Natural killer cell treated with Interleukin-12 subunit alpha and Interleukin-12 subunit beta and Interleukin-15 and Interleukin-18, amount 100 ng/mL, for 72 hours (primary cell): ENCODE data around the gene IRX4. TPM values are rescaled to one million over a fixed set of nuclear protein-coding genes. Genes with fewer than 3 reads are reported as not detected.

ENCODE experiments used
- ATAC-seq, 2 donors: fragments of 150-1000 bp; cut with Tn5 transposase in 1 of 2; sonication (Bioruptor Pico), chemical (Tn5 transposase) in 1 of 2; 2 replicates each; pipeline ENCODE4 v1.10.0; 2021
- DNase-seq: peaks from one replicate; pipeline ENCODE4 v3.0.0; 2022; ENCODE audit warnings: low spot score
- H3K27ac Mint-ChIP-seq, 2 donors: 1 replicate in 1 of 2; 2 replicates in 1 of 2; pipeline ENCODE4 v1.8.0; 2022; ENCODE audit warnings: mixed read lengths in 2 of 2, mild to moderate bottlenecking in 1 of 2, moderate library complexity in 1 of 2
- H3K27me3 Mint-ChIP-seq, 2 donors: 1 replicate in 1 of 2; 2 replicates in 1 of 2; pipeline ENCODE4 v1.8.0; 2022; ENCODE audit warnings: mixed read lengths in 2 of 2
- H3K36me3 Mint-ChIP-seq: one replicate; pipeline ENCODE4 v1.8.0; 2022; ENCODE audit warnings: mixed read lengths
- H3K4me1 Mint-ChIP-seq, 2 donors: 1 replicate in 1 of 2; 2 replicates in 1 of 2; pipeline ENCODE4 v1.8.0; 2022; ENCODE audit warnings: low read depth in 2 of 2, mixed read lengths in 2 of 2, mild to moderate bottlenecking in 1 of 2
- H3K4me3 Mint-ChIP-seq: one replicate; pipeline ENCODE4 v1.8.0; 2022; ENCODE audit warnings: mixed read lengths
- H3K9me3 Mint-ChIP-seq: 2 replicates; pipeline ENCODE4 v1.8.0; 2022; ENCODE audit warnings: mixed read lengths
- total RNA-seq, 2 donors: library from RNA; stranded (reverse); gene quantifications; one replicate each; pipeline ENCODE4 v1.2.3, GENCODE V29; 2022

Gene IRX4
- total RNA-seq, 2 donors from 2014 or later: not detected

- Mint-ChIP-seq H3K27ac (no peak overlapping the region), H3K4me1 (peaks cover 0 to 2% of the 10 kb centered on the region in 2 donors), H3K36me3 (no peaks in the 10 kb centered on the region), H3K27me3 (peaks cover 23 to 37% of the 10 kb centered on the region in 2 donors), H3K9me3 (no peaks in the 10 kb centered on the region), H3K4me3 (no peak overlapping the region)
- DNase-seq (peak; percentile 22), ATAC-seq (no peak)
These were observed 9.5 kb upstream of the IRX4 start for GRCh38 chr5:1892211-1892610.

GRCh38 chr5:1891391-1891790, 8.7 kb upstream of the IRX4 start:
- peaks cover 0 to 2% of the 10 kb centered on the region in 2 donors for H3K4me1 Mint-ChIP-seq
- no peaks in the 10 kb centered on the region for H3K9me3 Mint-ChIP-seq
- H3K27me3 Mint-ChIP-seq: peaks cover 20 to 37% of the 10 kb centered on the region in 2 donors
- ATAC-seq (no peak), DNase-seq (peak; percentile 16)
- H3K27ac Mint-ChIP-seq: no peak overlapping the region
- H3K36me3 Mint-ChIP-seq: no peaks in the 10 kb centered on the region
- no peak overlapping the region for H3K4me3 Mint-ChIP-seq

GRCh38 chr5:1890296-1890695, 7.6 kb upstream of the IRX4 start:
- Mint-ChIP-seq H3K9me3 (no peaks in the 10 kb centered on the region), H3K27me3 (peaks cover 22 to 41% of the 10 kb centered on the region in 2 donors), H3K36me3 (no peaks in the 10 kb centered on the region), H3K27ac (no peak overlapping the region), H3K4me3 (no peak overlapping the region), H3K4me1 (peaks cover 0 to 2% of the 10 kb centered on the region in 2 donors)
- ATAC-seq (no peak), DNase-seq (no peak)

GRCh38 chr5:1889321-1890065, 6.8 kb upstream of the IRX4 start:
- H3K4me1 Mint-ChIP-seq: peaks cover 0 to 2% of the 10 kb centered on the region in 2 donors
- H3K27ac Mint-ChIP-seq: no peak overlapping the region
- peaks cover 25 to 43% of the 10 kb centered on the region in 2 donors for H3K27me3 Mint-ChIP-seq
- DNase-seq (peak; percentile 34), ATAC-seq (no peak)
- H3K4me3 Mint-ChIP-seq: no peak overlapping the region
- no peaks in the 10 kb centered on the region for H3K9me3 Mint-ChIP-seq
- H3K36me3 Mint-ChIP-seq: no peaks in the 10 kb centered on the region

- Mint-ChIP-seq H3K27me3 (peaks cover 28 to 41% of the 10 kb centered on the region in 2 donors), H3K27ac (no peak overlapping the region), H3K4me3 (no peak overlapping the region), H3K4me1 (peaks cover 0 to 5% of the 10 kb centered on the region in 2 donors), H3K9me3 (no peaks in the 10 kb centered on the region), H3K36me3 (no peaks in the 10 kb centered on the region)
- ATAC-seq: no peak
- peak; percentile 42 for DNase-seq
These were observed 6.0 kb upstream of the IRX4 start for GRCh38 chr5:1888541-1889251.

- ATAC-seq: no peak
- peak; percentile 49 for DNase-seq
- no peak overlapping the region for H3K27ac Mint-ChIP-seq
- no peaks in the 10 kb centered on the region for H3K36me3 Mint-ChIP-seq
- no peak overlapping the region for H3K4me3 Mint-ChIP-seq
- no peaks in the 10 kb centered on the region for H3K9me3 Mint-ChIP-seq
- H3K4me1 Mint-ChIP-seq: peaks cover 0 to 5% of the 10 kb centered on the region in 2 donors
- H3K27me3 Mint-ChIP-seq: peaks cover 26 to 31% of the 10 kb centered on the region in 2 donors
These were observed 5.0 kb upstream of the IRX4 start for GRCh38 chr5:1887588-1888360.

GRCh38 chr5:1886846-1887587, 4.3 kb upstream of the IRX4 start:
- no peak overlapping the region for H3K27ac Mint-ChIP-seq
- no peak for ATAC-seq
- peak; percentile 22 for DNase-seq
- no peak overlapping the region for H3K4me3 Mint-ChIP-seq
- peaks cover 24 to 27% of the 10 kb centered on the region in 2 donors for H3K27me3 Mint-ChIP-seq
- H3K9me3 Mint-ChIP-seq: no peaks in the 10 kb centered on the region
- no peaks in the 10 kb centered on the region for H3K36me3 Mint-ChIP-seq
- H3K4me1 Mint-ChIP-seq: peaks cover 0 to 5% of the 10 kb centered on the region in 2 donors

GRCh38 chr5:1885868-1886845, 3.4 kb upstream of the IRX4 start:
- Mint-ChIP-seq H3K9me3 (no peaks in the 10 kb centered on the region), H3K27me3 (peaks cover 26 to 27% of the 10 kb centered on the region in 2 donors), H3K4me1 (peaks cover 0 to 5% of the 10 kb centered on the region in 2 donors), H3K36me3 (no peaks in the 10 kb centered on the region), H3K27ac (no peak overlapping the region), H3K4me3 (no peak overlapping the region)
- ATAC-seq: no peak
- DNase-seq: peak; percentile 26

GRCh38 chr5:1885404-1885755, 2.7 kb upstream of the IRX4 start:
- peaks cover 0 to 5% of the 10 kb centered on the region in 2 donors for H3K4me1 Mint-ChIP-seq
- H3K9me3 Mint-ChIP-seq: no peaks in the 10 kb centered on the region
- ATAC-seq: no peak
- H3K27me3 Mint-ChIP-seq: peaks cover 28 to 29% of the 10 kb centered on the region in 2 donors
- H3K27ac Mint-ChIP-seq: no peak overlapping the region
- no peak overlapping the region for H3K4me3 Mint-ChIP-seq
- H3K36me3 Mint-ChIP-seq: no peaks in the 10 kb centered on the region
- peak; percentile 40 for DNase-seq

GRCh38 chr5:1884678-1885403, 2.1 kb upstream of the IRX4 start:
- Mint-ChIP-seq H3K36me3 (no peaks in the 10 kb centered on the region), H3K4me1 (peaks cover 0 to 5% of the 10 kb centered on the region in 2 donors), H3K9me3 (no peaks in the 10 kb centered on the region), H3K27me3 (peaks cover 33% of the 10 kb centered on the region in 2 donors), H3K27ac (no peak overlapping the region), H3K4me3 (no peak overlapping the region)
- DNase-seq (peak; percentile 51), ATAC-seq (no peak)

GRCh38 chr5:1883925-1884677, 1.4 kb upstream of the IRX4 start:
- Mint-ChIP-seq H3K4me1 (peaks cover 0 to 7% of the 10 kb centered on the region in 2 donors), H3K27me3 (peaks cover 34 to 36% of the 10 kb centered on the region in 2 donors), H3K9me3 (no peaks in the 10 kb centered on the region), H3K4me3 (no peak overlapping the region), H3K27ac (no peak overlapping the region), H3K36me3 (no peaks in the 10 kb centered on the region)
- DNase-seq (peak; percentile 8), ATAC-seq (no peak)
